ENCODE data around the gene ETFA.

ETFA gene

GRCh38 chr15:76311100-76311953, at the start of gene ETFA:
ETFA (minus strand) TSS chr15:76311469; CDS start chr15:76311388, 81 bp downstream.
- peak; percentile 99 for ATAC-seq
- TF ChIP-seq, protein P1, sequence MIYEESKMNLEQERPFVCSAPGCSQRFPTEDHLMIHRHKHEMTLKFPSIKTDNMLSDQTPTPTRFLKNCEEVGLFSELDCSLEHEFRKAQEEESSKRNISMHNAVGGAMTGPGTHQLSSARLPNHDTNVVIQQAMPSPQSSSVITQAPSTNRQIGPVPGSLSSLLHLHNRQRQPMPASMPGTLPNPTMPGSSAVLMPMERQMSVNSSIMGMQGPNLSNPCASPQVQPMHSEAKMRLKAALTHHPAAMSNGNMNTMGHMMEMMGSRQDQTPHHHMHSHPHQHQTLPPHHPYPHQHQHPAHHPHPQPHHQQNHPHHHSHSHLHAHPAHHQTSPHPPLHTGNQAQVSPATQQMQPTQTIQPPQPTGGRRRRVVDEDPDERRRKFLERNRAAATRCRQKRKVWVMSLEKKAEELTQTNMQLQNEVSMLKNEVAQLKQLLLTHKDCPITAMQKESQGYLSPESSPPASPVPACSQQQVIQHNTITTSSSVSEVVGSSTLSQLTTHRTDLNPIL (CRISPR knock-in tag; IDR thresholded peaks at IDR 0.05; ENCODE audit: low read depth), result no peak
- TF ChIP-seq PPARA (CRISPR knock-in tag; IDR thresholded peaks at IDR 0.05; ENCODE audit: borderline replicate concordance), result peak; percentile 97

DNA sequence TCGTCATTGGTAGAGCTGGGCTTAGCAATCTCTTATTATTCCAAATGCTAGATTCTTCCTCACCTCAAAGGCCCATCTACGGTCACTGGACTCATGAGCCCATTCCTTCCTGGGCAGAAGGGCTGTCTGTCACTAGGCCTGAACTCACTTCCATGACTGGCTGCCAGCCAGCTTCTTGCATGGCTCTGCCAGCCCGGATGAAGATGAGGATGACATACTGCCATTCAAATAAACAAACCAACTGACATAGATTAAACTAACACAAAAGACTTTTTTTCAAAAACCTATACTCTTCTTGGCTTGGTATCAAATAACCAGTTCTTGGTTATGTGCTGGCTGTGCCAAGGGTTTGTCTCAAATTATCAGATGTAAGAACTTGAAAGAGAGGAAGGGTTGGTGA, 49.1 kb upstream of the ETFA start:
- TF ChIP-seq ISL1 (CRISPR knock-in tag; IDR thresholded peaks at IDR 0.05) (no peak), ZC3H10 (CRISPR knock-in tag; IDR thresholded peaks at IDR 0.05) (no peak), TOX (CRISPR knock-in tag; IDR thresholded peaks at IDR 0.05; ENCODE audit: borderline replicate concordance) (no peak)
- ATAC-seq, result no peak

- TF ChIP-seq ISL1 (CRISPR knock-in tag; IDR thresholded peaks at IDR 0.05), result no peak
- no peak for TF ChIP-seq BACH2 (CRISPR knock-in tag; IDR thresholded peaks at IDR 0.05; ENCODE audit: borderline replicate concordance)
- no peak for ATAC-seq
Measured at GRCh38 chr15:76359152-76359551, 47.9 kb upstream of the ETFA start.

DNA sequence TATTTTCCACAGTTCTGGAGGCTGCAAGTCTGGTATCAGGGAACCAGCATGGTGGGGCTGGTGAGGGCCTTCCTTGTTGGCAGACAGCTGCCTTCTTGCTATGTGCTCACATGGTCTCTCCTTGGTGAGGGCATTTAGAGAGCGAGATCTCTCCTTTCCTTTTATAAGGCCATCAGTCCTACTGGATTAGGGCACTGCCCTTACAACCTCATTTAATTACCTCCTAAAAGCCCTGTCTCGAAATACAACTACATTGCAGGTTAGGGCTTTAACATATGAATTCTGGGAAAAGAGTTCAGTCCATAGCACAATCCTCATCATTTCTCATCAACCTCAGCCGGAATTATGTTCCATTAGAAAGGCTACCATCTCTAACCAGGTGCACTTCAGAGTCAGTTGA, 47.2 kb upstream of the ETFA start:
- TF ChIP-seq CSDC2 (CRISPR knock-in tag; IDR thresholded peaks at IDR 0.05) (no peak), ZC3H10 (CRISPR knock-in tag; IDR thresholded peaks at IDR 0.05) (no peak)
- TF ChIP-seq, protein P2, sequence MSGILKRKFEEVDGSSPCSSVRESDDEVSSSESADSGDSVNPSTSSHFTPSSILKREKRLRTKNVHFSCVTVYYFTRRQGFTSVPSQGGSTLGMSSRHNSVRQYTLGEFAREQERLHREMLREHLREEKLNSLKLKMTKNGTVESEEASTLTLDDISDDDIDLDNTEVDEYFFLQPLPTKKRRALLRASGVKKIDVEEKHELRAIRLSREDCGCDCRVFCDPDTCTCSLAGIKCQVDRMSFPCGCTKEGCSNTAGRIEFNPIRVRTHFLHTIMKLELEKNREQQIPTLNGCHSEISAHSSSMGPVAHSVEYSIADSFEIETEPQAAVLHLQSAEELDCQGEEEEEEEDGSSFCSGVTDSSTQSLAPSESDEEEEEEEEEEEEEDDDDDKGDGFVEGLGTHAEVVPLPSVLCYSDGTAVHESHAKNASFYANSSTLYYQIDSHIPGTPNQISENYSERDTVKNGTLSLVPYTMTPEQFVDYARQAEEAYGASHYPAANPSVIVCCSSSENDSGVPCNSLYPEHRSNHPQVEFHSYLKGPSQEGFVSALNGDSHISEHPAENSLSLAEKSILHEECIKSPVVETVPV (CRISPR knock-in tag; IDR thresholded peaks at IDR 0.05), result no peak
- ATAC-seq, result no peak

GRCh38 chr15:76354823-76355440, 43.7 kb upstream of the ETFA start:
- no peak for ATAC-seq

More at GRCh38 chr15:76354823-76355440, 43.7 kb upstream of the ETFA start:
- TF ChIP-seq POU6F1 (CRISPR knock-in tag; IDR thresholded peaks at IDR 0.05; ENCODE audit: borderline replicate concordance, low read depth), result no peak
- TF ChIP-seq TCF4 (CRISPR knock-in tag; IDR thresholded peaks at IDR 0.05; ENCODE audit: borderline replicate concordance), result no peak
- no peak for TF ChIP-seq ESRRG (CRISPR knock-in tag; IDR thresholded peaks at IDR 0.05)
- no peak for TF ChIP-seq PATZ1 (CRISPR knock-in tag; IDR thresholded peaks at IDR 0.05; ENCODE audit: borderline replicate concordance)
- no peak for TF ChIP-seq OSR1 (CRISPR knock-in tag; IDR thresholded peaks at IDR 0.05)
- TF ChIP-seq ISL1 (CRISPR knock-in tag; IDR thresholded peaks at IDR 0.05), result no peak
- TF ChIP-seq ZFP3 (CRISPR knock-in tag; IDR thresholded peaks at IDR 0.05), result no peak
- no peak for TF ChIP-seq CSDC2 (CRISPR knock-in tag; IDR thresholded peaks at IDR 0.05)
- no peak for TF ChIP-seq TOX (CRISPR knock-in tag; IDR thresholded peaks at IDR 0.05; ENCODE audit: borderline replicate concordance)
